IMR-90 (cell line): Measurements from ENCODE around the gene EDN3. TPM values are rescaled to one million over a fixed set of nuclear protein-coding genes. Genes with fewer than 3 reads are reported as not detected.

Experiments
- ATAC-seq: fragments of 200-7000 bp; cut with Tn5 transposase; 2 replicates; pipeline ENCODE4 v1.9.1; 2020; ENCODE audit warnings: low read depth, mild to moderate bottlenecking, moderate library complexity
- BruUV-seq: library from RNA; stranded (reverse); fragments of 400-500 nt; replicated peaks from 2 replicates; lab custom pipeline; 2021; lab: Mats Ljungman, UMichigan
- CTCF ChIA-PET: fragments of 300-600 bp; formaldehyde crosslinking; extraction: SDS; loops from one replicate; lab custom pipeline; 2021; ENCODE audit warnings: antibody characterized with exemption; lab: Yijun Ruan, JAX
- POLR2A ChIA-PET: fragments of 300-600 bp; sonication (Branson Sonifier 250); formaldehyde crosslinking; loops from one replicate; lab custom pipeline; 2022; ENCODE audit warnings: antibody characterized with exemption; ENCODE audit not compliant: unreplicated experiment; lab: Charles Lee
- DNase-seq: peaks from one replicate; pipeline ENCODE4 v3.0.0; 2013
- H2AFZ ChIP-seq: replicated peaks from 2 replicates; pipeline ENCODE3; 2013; ENCODE audit warnings: low read length, mild to moderate bottlenecking; ENCODE audit not compliant: poor library complexity
- H2AK5ac ChIP-seq: 2 replicates; pipeline ENCODE4 v1.6.1; 2013; ENCODE audit warnings: low read depth, low read length, inconsistent platforms
- H2AK9ac ChIP-seq: replicated peaks from 2 replicates; pipeline ENCODE3; 2013; ENCODE audit warnings: mild to moderate bottlenecking, low read depth, low read length, moderate library complexity; ENCODE audit not compliant: poor library complexity
- H2BK120ac ChIP-seq: 2 replicates; pipeline ENCODE4 v1.6.1; 2013; ENCODE audit warnings: low read depth, low read length, inconsistent platforms
- H2BK15ac ChIP-seq: 3 replicates; pipeline ENCODE4 v1.6.1; 2013; ENCODE audit warnings: low read depth, low read length, inconsistent platforms
- H2BK20ac ChIP-seq: 2 replicates; pipeline ENCODE4 v1.6.1; 2013; ENCODE audit warnings: low read depth, mild to moderate bottlenecking, inconsistent platforms, low read length, moderate library complexity
- H2BK5ac ChIP-seq: 2 replicates; pipeline ENCODE4 v1.6.1; 2013; ENCODE audit warnings: mild to moderate bottlenecking, low read depth, low read length, inconsistent platforms; ENCODE audit not compliant: poor library complexity, severe bottlenecking
- H3K14ac ChIP-seq: replicated peaks from 2 replicates; pipeline ENCODE4 v1.6.1; 2013; ENCODE audit warnings: low read depth, low read length, inconsistent platforms
- H3K18ac ChIP-seq: 2 replicates; pipeline ENCODE4 v1.6.1; 2013; ENCODE audit warnings: low read depth, low read length, control low read depth
- H3K23ac ChIP-seq: 2 replicates; pipeline ENCODE4 v1.6.1; 2013; ENCODE audit warnings: low read depth, low read length, inconsistent platforms
- H3K27ac ChIP-seq: 2 replicates; pipeline ENCODE4 v1.5.1; 2013; ENCODE audit warnings: mild to moderate bottlenecking, control low read depth, low read length; ENCODE audit not compliant: insufficient read depth
- H3K27me3 ChIP-seq: 2 replicates; pipeline ENCODE4 v1.6.1; 2013; ENCODE audit warnings: low read length; ENCODE audit not compliant: control insufficient read depth, insufficient read depth
- H3K36me3 ChIP-seq: 2 replicates; pipeline ENCODE4 v1.6.1; 2013; ENCODE audit warnings: low read length, mixed read lengths; ENCODE audit not compliant: control insufficient read depth, insufficient read depth
- H3K4ac ChIP-seq: 2 replicates; pipeline ENCODE4 v1.6.1; 2013; ENCODE audit warnings: low read depth, low read length, inconsistent platforms
- H3K4me1 ChIP-seq: 2 replicates; pipeline ENCODE4 v1.6.1; 2013; ENCODE audit warnings: low read length, mixed read lengths; ENCODE audit not compliant: control insufficient read depth, insufficient read depth
- H3K4me2 ChIP-seq: 2 replicates; pipeline ENCODE4 v1.6.1; 2013; ENCODE audit warnings: low read depth, mild to moderate bottlenecking, control low read depth, low read length, moderate library complexity
- H3K4me3 ChIP-seq: 2 replicates; pipeline ENCODE4 v1.5.1; 2013; ENCODE audit warnings: low read depth, mild to moderate bottlenecking, control low read depth, low read length, moderate library complexity; ENCODE audit not compliant: insufficient read depth
- H3K56ac ChIP-seq: 2 replicates; pipeline ENCODE4 v1.6.1; 2013; ENCODE audit warnings: low read length, inconsistent platforms; ENCODE audit not compliant: insufficient read depth; ENCODE audit errors: extremely low read depth
- H3K79me1 ChIP-seq, 2 experiments: 2 replicates each; pipeline ENCODE4 v1.6.1; 2013; ENCODE audit warnings: low read length in 2 of 2, inconsistent platforms in 1 of 2, low read depth in 1 of 2
- H3K9ac ChIP-seq: 2 replicates; pipeline ENCODE4 v1.6.1; 2013; ENCODE audit warnings: low read depth, low read length, control low read depth
- H3K9me1 ChIP-seq: 2 replicates; pipeline ENCODE4 v1.6.1; 2013; ENCODE audit warnings: low read length, inconsistent platforms; ENCODE audit not compliant: insufficient read depth
- H3K9me3 ChIP-seq: 2 replicates; pipeline ENCODE4 v1.6.1; 2013; ENCODE audit warnings: low read length; ENCODE audit not compliant: control insufficient read depth, insufficient read depth
- H4K20me1 ChIP-seq: 2 replicates; pipeline ENCODE4 v1.6.1; 2013; ENCODE audit warnings: low read length, inconsistent platforms; ENCODE audit not compliant: insufficient read depth
- H4K5ac ChIP-seq: 2 replicates; pipeline ENCODE4 v1.6.1; 2013; ENCODE audit warnings: mild to moderate bottlenecking, low read depth, low read length, control low read depth
- H4K8ac ChIP-seq, 2 experiments: 2 replicates each; pipeline ENCODE4 v1.6.1; 2013; ENCODE audit warnings: low read depth in 2 of 2, low read length in 2 of 2, control low read depth in 1 of 2, inconsistent platforms in 1 of 2
- H4K91ac ChIP-seq: 2 replicates; pipeline ENCODE4 v1.6.1; 2013; ENCODE audit warnings: low read depth, low read length, inconsistent platforms; ENCODE audit not compliant: insufficient read depth
- BHLHE40 ChIP-seq: fragments of 150-350 bp; IDR thresholded peaks from 2 replicates; pipeline ENCODE4 v1.6.1; 2016; ENCODE audit warnings: mild to moderate bottlenecking, low read depth, low read length
- CEBPB ChIP-seq: IDR thresholded peaks from 2 replicates; pipeline ENCODE4 v1.6.1; 2012; ENCODE audit warnings: low read depth, low read length, improper control_type of control experiment
- CHD1 ChIP-seq: IDR thresholded peaks from 2 replicates; pipeline ENCODE4 v1.6.1; 2012; ENCODE audit warnings: low read depth, low read length, improper control_type of control experiment
- CTCF ChIP-seq: conservative IDR thresholded peaks from 2 replicates; pipeline ENCODE4 v1.5.1; 2012; ENCODE audit warnings: mild to moderate bottlenecking, low read depth, low read length, improper control_type of control experiment
- ELK1 ChIP-seq: fragments of 150-350 bp; IDR thresholded peaks from 2 replicates; pipeline ENCODE4 v1.6.1; 2016; ENCODE audit warnings: low read depth, mild to moderate bottlenecking, low read length, moderate library complexity, borderline replicate concordance
- FOS ChIP-seq: fragments of 150-350 bp; IDR thresholded peaks from 2 replicates; pipeline ENCODE4 v1.6.1; 2016; ENCODE audit warnings: low read depth, low read length
- MAFK ChIP-seq: IDR thresholded peaks from 2 replicates; pipeline ENCODE4 v1.6.1; 2012; ENCODE audit warnings: low read depth, low read length, improper control_type of control experiment
- MAZ ChIP-seq: IDR thresholded peaks from 2 replicates; pipeline ENCODE4 v1.6.1; 2012; ENCODE audit warnings: low read depth, mild to moderate bottlenecking, low read length, improper control_type of control experiment, moderate library complexity, borderline replicate concordance
- MXI1 ChIP-seq: IDR thresholded peaks from 2 replicates; pipeline ENCODE4 v1.6.1; 2012; ENCODE audit warnings: low read depth, mild to moderate bottlenecking, low read length, moderate library complexity, borderline replicate concordance
- NFE2L2 ChIP-seq: fragments of 150-350 bp; IDR thresholded peaks from 2 replicates; pipeline ENCODE4 v1.6.1; 2016; ENCODE audit warnings: low read depth, mild to moderate bottlenecking, low read length
- POLR2A ChIP-seq: IDR thresholded peaks from 2 replicates; pipeline ENCODE4 v1.6.1; 2012; ENCODE audit warnings: mild to moderate bottlenecking, low read depth, low read length
- RAD21 ChIP-seq: IDR thresholded peaks from 2 replicates; pipeline ENCODE4 v1.6.1; 2012; ENCODE audit warnings: low read length, improper control_type of control experiment
- RCOR1 ChIP-seq: IDR thresholded peaks from 2 replicates; pipeline ENCODE4 v1.6.1; 2012; ENCODE audit warnings: mild to moderate bottlenecking, low read length, improper control_type of control experiment; ENCODE audit not compliant: insufficient replicate concordance
- RFX5 ChIP-seq: IDR thresholded peaks from 2 replicates; pipeline ENCODE4 v1.8.0; 2012; ENCODE audit warnings: low read depth, mild to moderate bottlenecking, low read length, moderate library complexity
- SMC3 ChIP-seq: fragments of 150-350 bp; IDR thresholded peaks from 2 replicates; pipeline ENCODE4 v1.6.1; 2016; ENCODE audit warnings: low read depth, mild to moderate bottlenecking, antibody characterized with exemption, low read length, moderate library complexity
- WGBS, 2 experiments: methylation state at CpG; one replicate each; pipeline versions ENCODE4 v1.1.5 to v1.1.7; 2013; ENCODE audit warnings: missing lambda C conversion rate in 2 of 2; ENCODE audit not compliant: insufficient read length in 1 of 2; ENCODE audit errors: extremely low coverage in 2 of 2; 5-methylcytosine and 5-hydroxymethylcytosine counted together
- dilution Hi-C: fragments of 300-500 bp; cut with HindIII; formaldehyde crosslinking; loops from one replicate; pipeline ENCODE4 v1.14.3; 2018; ENCODE audit warnings: low sequenced_read_pairs; ENCODE audit not compliant: unreplicated experiment
- in situ Hi-C: fragments of 300-500 bp; cut with MboI; formaldehyde crosslinking; loops from 3 replicates; pipeline ENCODE4 v1.14.3; 2019; ENCODE audit warnings: low sequenced_read_pairs, inconsistent platforms, mixed read lengths
- intact Hi-C: fragments of 100-400 bp; cut with micrococcal nuclease; formaldehyde crosslinking; loops from 2 replicates; pipeline ENCODE4 v1.10.0; 2022
- polyA plus RNA-seq, 3 experiments: library from polyadenylated mRNA; depleted of rRNA; stranded (reverse); fragments of >200 nt; gene quantifications; 2 replicates each; pipeline ENCODE4 v1.2.3, GENCODE V29; 2012; ENCODE audit warnings: low replicate concordance in 1 of 3
- total RNA-seq: library from RNA; depleted of rRNA; stranded (reverse); fragments of >200 nt; gene quantifications from 2 replicates; pipeline ENCODE4 v1.2.3, GENCODE V29; 2012
- TF ChIP-seq, protein P1 (sequence below): fragments of 150-350 bp; IDR thresholded peaks from 2 replicates; pipeline ENCODE4 v1.6.1; 2017; ENCODE audit warnings: mild to moderate bottlenecking, antibody characterized with exemption, low read length, low read depth

The EDN3 gene
- total and polyA plus RNA-seq, 2 of the 4 experiments (the other 2 are of a cell fraction) = not detected

DNA sequence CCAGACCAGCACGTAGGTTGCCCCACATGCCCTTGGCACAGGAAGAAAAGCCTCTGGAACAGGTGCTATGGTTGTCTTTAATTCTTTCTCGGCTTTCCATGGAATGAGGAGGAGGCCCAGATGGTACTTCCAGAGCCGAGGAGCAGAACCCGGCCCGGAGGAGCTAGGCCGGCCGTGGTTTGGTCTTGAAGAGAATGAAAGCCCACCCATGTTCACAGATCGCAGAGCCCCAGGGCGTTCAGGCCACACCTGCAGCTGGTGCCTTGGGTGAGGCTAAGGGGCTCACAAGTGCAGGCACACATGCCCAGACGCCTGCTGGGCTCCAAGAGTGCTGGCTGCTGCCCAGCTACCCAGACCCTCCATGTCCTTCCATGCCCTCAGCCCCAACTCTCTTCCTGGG lies 20.0 kb downstream of the EDN3 start:
- Histone ChIP-seq H3K4me2 (no peak overlapping the region), H4K20me1 (no peaks in the 10 kb centered on the region), H3K14ac (no peak overlapping the region), H2AK5ac (no peak overlapping the region), H3K56ac (no peak overlapping the region), H3K4me1 (no peaks in the 10 kb centered on the region), H3K9me3 (no peaks in the 10 kb centered on the region; the same call in 1 of the 2 replicates), H3K79me1 (no peaks in the 10 kb centered on the region), H2BK5ac (no peak overlapping the region), H2BK20ac (no peak overlapping the region), H2AK9ac (no peak overlapping the region), H2AFZ (no peak overlapping the region), H3K4ac (no peak overlapping the region), H4K8ac (no peak overlapping the region), H3K9me1 (no peaks in the 10 kb centered on the region), H3K4me3 (no peak overlapping the region), H3K23ac (no peak overlapping the region), H2BK120ac (no peak overlapping the region), H3K27ac (no peak overlapping the region), H3K9ac (no peak overlapping the region), H3K36me3 (no peaks in the 10 kb centered on the region), H4K91ac (no peak overlapping the region), H3K18ac (no peak overlapping the region), H3K27me3 (no peaks in the 10 kb centered on the region), H4K5ac (no peak overlapping the region), H2BK15ac (no peak overlapping the region)
- TF ChIP-seq MXI1 = no peak
- TF ChIP-seq NFE2L2 = no peak
- TF ChIP-seq SMC3 = no peak
- no peak for TF ChIP-seq POLR2A
- TF ChIP-seq, protein P1, sequence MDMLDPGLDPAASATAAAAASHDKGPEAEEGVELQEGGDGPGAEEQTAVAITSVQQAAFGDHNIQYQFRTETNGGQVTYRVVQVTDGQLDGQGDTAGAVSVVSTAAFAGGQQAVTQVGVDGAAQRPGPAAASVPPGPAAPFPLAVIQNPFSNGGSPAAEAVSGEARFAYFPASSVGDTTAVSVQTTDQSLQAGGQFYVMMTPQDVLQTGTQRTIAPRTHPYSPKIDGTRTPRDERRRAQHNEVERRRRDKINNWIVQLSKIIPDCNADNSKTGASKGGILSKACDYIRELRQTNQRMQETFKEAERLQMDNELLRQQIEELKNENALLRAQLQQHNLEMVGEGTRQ = no peak
- TF ChIP-seq RAD21 = no peak
- no peak for TF ChIP-seq MAFK
- no peak for TF ChIP-seq CHD1
- no peak for TF ChIP-seq BHLHE40
- TF ChIP-seq RFX5 = no peak
- TF ChIP-seq CTCF = no peak
- no peak for TF ChIP-seq ELK1
- no peak for TF ChIP-seq CEBPB
- no peak for TF ChIP-seq FOS
- TF ChIP-seq RCOR1 = no peak
- no peak for TF ChIP-seq MAZ
- in situ Hi-C loops = no loop called here
- DNase-seq (no peak), ATAC-seq (no peak)
- ChIA-PET CTCF (no interaction called here), POLR2A (no interaction called here)
- no TSS peak for BruUV-seq
- dilution Hi-C loops = no loop called here
- intact Hi-C loops = no loop called here
- WGBS, 2 experiments = 80% methylated on average over 1 of the region's 10 CpGs; no CpG with 5 or more reads in 1 of the 2 experiments
